Mononuclear cell (primary cell): ENCODE results near the gene TEX9. TPM values are rescaled to one million over a fixed set of nuclear protein-coding genes. Genes with fewer than 3 reads are reported as not detected.
"Not testable (repeated sequence)": the region's sequence is repeated elsewhere in the genome, so short reads cannot be mapped to it uniquely, and the experiment has no call there.

Experiments
- H3K27me3 ChIP-seq: 2 replicates; pipeline ENCODE4 v1.6.0; 2011; ENCODE audit warnings: low read length, control low read depth; ENCODE audit not compliant: insufficient read depth
- H3K4me1 ChIP-seq: 2 replicates; pipeline ENCODE4 v1.5.1; 2011; ENCODE audit warnings: mild to moderate bottlenecking, low read length, control low read depth; ENCODE audit not compliant: insufficient read depth
- H3K4me3 ChIP-seq: 2 replicates; pipeline ENCODE4 v1.5.1; 2011; ENCODE audit warnings: mild to moderate bottlenecking, low read length, moderate library complexity
- H3K9me3 ChIP-seq: 2 replicates; pipeline ENCODE4 v1.5.1; 2011; ENCODE audit warnings: low read depth, mild to moderate bottlenecking, control low read depth, low read length
- total RNA-seq: library from RNA; depleted of rRNA; stranded (reverse); fragments of >200 nt; gene quantifications from one replicate; pipeline ENCODE4 v1.2.3, GENCODE V29; 2012

Gene TEX9
- total RNA-seq = 2.2 TPM

DNA sequence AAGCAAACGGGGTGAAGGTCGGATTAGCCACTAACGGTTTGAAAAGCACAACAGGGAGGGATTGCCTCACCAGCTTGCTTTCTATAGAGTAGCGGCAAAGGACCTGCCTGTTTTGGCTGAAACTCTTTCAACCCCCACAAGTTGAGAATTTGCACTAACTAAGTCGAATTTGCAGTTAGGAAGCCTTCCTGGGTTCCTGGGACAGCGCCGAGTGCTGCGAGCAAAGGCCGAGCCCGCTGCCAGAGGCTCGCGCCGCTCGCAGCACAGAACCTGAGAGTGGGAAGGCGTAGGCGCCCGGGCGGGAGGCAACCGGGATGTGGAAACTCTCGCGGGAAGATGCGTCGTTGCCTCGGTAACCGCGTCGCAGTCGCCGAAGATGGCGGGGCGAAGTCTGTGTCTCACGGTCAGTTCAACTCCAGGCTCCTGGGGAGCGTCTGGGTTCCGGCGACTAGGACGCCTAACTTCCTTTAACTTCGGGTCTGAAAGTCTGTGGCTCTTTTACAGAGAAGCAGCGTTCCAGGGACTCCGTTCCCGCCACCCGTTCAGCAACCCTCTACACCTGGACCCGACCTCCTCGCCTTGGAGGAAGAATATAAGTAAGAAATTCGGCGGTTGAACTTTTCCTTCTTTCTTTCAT lies at the start of gene TEX9:
Gene TEX9, plus strand, starts transcription at position 352 of the 637 bp plus-strand sequence. Its CDS starts 25 bp downstream, at position 377.
- peak within 1 kb of the TSS; percentile 53 for H3K4me3 ChIP-seq
- H3K9me3 ChIP-seq = no peaks in the 10 kb centered on the region
- H3K4me1 ChIP-seq = peaks cover 14% of the 10 kb centered on the region
- H3K27me3 ChIP-seq = peaks cover 11% of the 10 kb centered on the region

DNA sequence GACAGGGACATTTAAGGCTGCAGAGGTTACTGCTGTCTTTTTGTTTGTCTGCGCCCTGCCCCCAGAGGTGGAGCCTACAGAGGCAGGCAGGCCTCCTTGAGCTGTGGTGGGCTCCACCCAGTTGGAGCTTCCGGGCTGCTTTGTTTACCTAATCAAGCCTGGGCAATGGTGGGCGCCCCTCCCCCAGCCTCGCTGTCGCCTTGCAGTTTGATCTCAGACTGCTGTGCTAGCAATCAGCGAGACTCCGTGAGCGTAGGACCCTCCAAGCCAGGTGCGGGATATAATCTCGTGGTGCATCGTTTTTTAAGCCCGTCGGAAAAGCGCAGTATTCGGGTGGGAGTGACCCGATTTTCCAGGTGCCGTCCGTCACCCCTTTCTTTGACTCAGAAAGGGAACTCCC lies 48.7 kb upstream of the TEX9 start:
- not testable (repeated sequence) for H3K27me3 ChIP-seq, H3K4me3 ChIP-seq, H3K4me1 ChIP-seq
- peaks cover 13% of the 10 kb centered on the region for H3K9me3 ChIP-seq

DNA sequence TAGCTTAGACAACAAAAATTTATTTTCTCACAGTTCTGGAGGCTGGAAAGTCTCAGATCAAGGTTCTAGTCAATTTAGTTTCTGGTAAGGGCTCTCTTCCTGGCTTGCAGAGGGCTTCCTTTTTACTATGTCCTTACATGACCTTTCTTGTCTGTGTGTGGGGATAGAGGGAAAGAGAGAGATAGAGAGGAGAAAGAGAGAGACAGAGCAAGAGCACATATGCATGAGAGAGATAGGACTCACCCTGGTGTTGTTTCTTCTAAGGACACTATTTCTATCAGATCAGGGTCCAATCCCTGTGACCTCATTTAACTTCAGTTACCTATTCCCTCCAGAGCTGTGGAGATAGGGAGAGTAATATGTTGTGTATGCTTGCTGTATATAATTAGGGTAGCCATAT lies 44.9 kb upstream of the TEX9 start:
- Histone ChIP-seq H3K4me1 (no peaks in the 10 kb centered on the region), H3K27me3 (no peaks in the 10 kb centered on the region), H3K4me3 (no peak overlapping the region), H3K9me3 (peaks cover 13% of the 10 kb centered on the region)

DNA sequence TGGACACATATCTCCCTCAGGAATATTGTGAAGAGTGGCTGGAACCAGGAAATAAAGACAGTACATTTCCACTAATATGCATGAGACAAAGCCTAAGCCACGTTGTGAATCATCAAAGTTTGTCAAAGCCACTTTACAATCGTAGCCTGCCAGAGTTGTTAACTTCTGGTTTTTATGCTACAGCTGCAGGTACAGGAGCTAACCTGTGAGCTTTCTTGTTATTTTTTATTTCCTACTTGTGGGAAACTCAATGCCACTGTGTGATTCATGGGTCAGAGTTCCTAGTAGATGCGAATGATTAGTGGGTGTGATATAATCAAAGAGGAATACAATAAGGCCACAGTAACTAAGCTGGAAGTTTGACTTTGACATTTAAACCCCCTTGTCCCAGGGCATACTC lies 44.4 kb upstream of the TEX9 start:
- no peaks in the 10 kb centered on the region for H3K4me1 ChIP-seq
- no peak overlapping the region for H3K4me3 ChIP-seq
- no peaks in the 10 kb centered on the region for H3K27me3 ChIP-seq
- peaks cover 13% of the 10 kb centered on the region for H3K9me3 ChIP-seq

DNA sequence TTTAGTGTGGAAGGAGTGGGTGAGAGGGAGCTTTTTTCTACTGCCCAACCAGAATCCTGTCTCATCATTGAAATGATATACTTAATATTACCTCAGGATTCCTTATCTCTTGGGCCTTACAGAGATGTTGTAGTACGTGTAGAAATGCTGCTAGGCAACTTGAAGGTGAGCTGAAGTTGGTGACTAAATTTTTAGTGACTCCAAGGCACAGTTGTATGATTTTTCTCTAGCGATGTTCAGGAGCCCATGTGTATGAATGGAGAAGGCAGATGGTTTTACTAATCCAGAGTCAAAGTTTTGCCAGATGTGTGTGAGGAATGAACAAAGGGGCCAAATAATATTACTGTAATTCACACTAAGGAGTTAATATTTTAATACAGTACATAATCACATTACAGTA lies 42.8 kb upstream of the TEX9 start:
- Histone ChIP-seq H3K9me3 (peaks cover 13% of the 10 kb centered on the region), H3K27me3 (no peaks in the 10 kb centered on the region), H3K4me1 (no peaks in the 10 kb centered on the region), H3K4me3 (no peak overlapping the region)

DNA sequence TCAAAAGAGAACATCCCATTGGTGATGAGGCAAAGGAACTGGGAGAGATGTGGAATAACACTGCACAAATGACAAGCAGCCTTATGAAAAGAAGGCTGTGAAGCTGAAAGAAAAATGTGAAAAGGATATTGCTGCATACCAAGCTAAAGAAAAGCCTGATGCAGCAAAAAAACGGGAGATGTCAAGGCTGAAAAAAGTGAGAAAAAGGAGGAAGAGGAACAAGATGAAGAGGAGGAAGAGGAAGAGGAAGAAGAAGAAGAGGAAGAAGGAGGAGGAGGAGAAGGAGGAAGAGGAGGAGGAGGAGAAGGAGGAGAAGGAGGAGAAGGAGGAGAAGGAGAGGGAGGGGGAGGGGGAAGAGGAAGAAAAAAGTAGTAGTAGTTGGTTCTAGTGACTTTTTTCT lies 41.8 kb upstream of the TEX9 start:
- H3K9me3 ChIP-seq = peaks cover 3% of the 10 kb centered on the region
- no peaks in the 10 kb centered on the region for H3K4me1 ChIP-seq
- no peaks in the 10 kb centered on the region for H3K27me3 ChIP-seq
- no peak overlapping the region for H3K4me3 ChIP-seq

DNA sequence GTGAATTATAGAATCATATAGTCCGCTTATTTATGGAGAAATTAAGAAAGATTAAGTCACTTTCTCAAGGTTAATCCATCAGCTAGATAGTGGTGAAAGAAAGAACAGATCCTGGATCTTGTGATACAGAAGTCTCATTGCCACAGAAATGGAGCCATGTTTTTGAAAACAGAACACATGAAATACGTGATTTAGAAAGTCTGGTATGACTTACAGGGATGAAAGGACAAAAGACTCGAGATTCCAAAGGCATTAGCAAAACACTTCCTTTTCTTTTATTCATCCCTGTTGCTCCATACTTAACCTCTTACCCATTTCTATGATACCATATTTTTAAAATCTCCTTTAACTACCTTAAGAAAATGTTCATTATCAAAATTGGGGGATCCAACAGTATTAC lies 40.0 kb upstream of the TEX9 start:
- Histone ChIP-seq H3K4me3 (no peak overlapping the region), H3K9me3 (no peaks in the 10 kb centered on the region), H3K4me1 (no peaks in the 10 kb centered on the region)

DNA sequence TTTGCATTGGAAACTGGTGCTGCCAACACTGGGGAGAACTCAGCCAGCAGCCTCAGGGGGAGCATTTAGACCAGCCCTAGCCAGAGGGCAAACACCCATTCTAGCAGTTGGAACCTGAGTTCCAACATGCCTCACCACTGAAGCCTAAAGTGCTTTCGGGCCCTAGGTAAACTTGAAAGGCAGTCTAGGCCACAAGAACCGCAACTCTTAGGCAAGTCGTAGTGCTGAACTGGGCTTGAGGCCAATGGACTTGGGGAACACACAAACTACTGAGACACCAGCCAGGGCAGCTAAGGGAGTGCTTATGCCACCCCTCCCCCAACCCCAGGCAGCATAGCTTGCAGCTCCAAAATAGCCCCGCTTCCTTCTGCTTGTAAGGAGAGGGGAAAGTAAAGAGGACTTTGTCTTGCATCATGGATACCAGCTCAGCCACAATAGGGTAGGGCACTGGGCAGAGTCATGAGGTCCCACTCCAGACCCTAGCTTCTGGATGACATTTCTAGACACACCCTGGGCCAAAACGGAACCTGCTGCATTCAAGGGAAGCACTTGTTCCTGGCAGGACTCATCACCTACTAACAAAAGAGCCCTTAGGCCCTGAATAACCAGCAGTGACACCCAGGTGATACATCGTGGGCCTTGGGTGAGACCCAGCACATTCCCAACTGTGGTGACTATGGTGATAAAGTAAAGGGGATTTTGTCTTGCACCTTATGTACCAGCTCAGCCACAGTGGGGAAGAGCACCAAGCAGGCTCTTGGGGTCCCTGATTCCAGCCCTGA lies 37.3 kb upstream of the TEX9 start:
- H3K9me3 ChIP-seq = peaks cover 12% of the 10 kb centered on the region
- H3K27me3 ChIP-seq = no peaks in the 10 kb centered on the region
- H3K4me3 ChIP-seq = no peak overlapping the region
- H3K4me1 ChIP-seq = no peaks in the 10 kb centered on the region

More for the DNA sequence above, 40.0 kb upstream of the TEX9 start:
- H3K27me3 ChIP-seq = no peaks in the 10 kb centered on the region

DNA sequence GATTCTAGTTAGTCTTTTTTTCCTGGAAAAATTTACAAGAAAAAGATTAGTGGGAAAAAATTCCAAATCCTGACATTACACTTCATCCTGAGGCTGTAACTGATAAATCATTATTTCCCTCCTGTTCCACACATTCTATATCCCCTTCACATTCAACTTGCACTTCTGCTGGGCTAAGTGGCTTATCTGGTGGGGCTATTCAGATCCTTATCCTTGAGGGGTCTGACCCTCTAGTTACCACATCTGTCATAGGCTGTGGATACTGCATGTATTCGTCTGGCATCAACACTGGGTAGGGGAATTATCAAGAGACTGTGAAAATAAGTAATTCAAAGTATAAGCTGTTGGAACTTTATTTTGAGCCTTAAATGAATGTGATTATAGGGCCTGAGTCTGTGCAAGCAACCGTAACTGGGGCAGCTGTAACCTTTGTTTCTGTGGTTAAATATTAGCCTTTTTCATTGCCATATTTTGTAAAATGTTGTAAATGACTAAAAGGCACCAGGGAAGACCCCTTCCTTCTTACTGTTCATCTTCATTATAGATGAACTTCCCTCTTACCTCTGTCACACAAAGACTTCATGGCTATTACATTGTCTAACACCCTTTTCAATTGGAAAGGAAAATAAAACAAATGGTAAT lies 28.0 kb upstream of the TEX9 start:
- Histone ChIP-seq H3K4me1 (no peaks in the 10 kb centered on the region), H3K9me3 (peaks cover 13% of the 10 kb centered on the region), H3K4me3 (no peak overlapping the region), H3K27me3 (peaks cover 3% of the 10 kb centered on the region)

DNA sequence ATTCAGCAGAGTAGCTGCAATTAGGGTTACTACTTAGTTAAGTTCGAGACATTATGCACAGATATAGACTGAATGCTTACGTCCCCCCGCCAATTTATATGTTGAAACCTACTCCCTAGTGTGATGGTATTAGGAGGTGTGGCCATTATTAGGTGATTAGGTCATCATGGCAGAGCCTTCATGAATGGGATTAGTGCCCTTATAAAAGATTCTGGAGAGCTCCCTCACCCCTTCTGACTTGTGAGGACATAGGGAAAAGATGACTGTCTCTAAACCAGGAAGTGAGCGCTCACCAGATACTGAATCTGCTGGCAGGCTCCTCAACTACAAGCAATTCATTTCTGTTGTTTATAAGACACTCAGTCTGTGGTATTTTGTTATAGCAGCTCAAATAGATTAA lies 25.6 kb upstream of the TEX9 start:
- H3K27me3 ChIP-seq = peaks cover 3% of the 10 kb centered on the region
- no peak overlapping the region for H3K4me3 ChIP-seq
- H3K4me1 ChIP-seq = no peaks in the 10 kb centered on the region
- H3K9me3 ChIP-seq = no peaks in the 10 kb centered on the region

DNA sequence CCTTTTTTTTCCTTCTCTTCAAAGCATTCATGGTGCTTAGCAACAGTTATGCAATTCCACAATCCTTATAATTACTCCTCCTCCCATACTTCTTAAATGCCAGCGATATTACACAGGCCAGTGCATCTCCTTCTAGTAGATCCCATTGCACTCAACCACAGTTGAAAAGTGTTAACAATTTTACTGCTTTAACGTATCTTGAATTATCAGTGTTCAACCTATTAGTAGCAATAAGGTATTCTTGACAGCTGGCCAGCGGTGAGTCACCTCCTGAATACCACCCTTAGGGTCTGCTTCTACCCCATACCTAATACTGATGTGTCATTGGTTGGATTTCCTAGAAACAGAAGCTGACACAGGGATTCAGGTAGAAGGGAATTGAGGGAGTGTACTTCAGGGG lies 24.0 kb upstream of the TEX9 start:
- Histone ChIP-seq H3K9me3 (no peaks in the 10 kb centered on the region), H3K27me3 (peaks cover 3% of the 10 kb centered on the region), H3K4me3 (no peak overlapping the region), H3K4me1 (no peaks in the 10 kb centered on the region)

DNA sequence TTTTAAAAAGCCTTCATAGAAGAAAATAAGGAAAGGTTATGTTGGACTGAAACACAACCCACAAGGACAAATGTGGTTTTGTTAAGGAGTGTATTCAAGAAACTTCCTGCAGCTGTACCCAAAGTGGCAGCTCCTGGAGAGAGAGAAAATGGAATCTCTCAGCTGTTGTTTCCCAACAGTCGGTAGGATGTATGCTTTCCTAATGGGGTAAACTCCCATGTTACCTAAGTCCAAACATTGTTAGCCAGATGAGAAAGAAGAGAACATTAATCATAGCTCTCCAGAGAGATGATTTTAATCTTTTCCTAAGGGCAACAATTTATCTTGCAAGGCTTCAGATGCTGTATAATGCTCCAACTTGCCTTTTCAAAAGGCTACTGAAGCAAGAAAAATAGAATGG lies 22.6 kb upstream of the TEX9 start:
- peaks cover 3% of the 10 kb centered on the region for H3K27me3 ChIP-seq

DNA sequence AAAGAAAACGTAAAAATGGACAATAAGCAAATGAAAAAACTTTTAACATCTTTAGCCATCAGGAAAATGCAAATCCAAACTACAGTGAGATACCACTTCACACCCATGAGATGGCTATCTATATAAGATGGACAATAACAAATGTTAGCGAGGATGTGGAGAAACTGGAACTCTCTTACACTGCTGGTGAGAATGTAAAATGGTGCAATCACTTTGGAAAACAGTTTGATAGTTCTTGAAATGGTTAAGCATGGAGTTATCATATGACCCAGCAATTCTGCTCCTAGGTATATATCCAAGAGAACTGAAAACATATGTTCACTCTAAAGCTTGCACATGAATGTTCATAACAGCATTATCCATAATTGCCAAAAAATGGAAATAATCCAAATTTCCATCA lies 21.3 kb upstream of the TEX9 start:
- Histone ChIP-seq H3K4me1 (no peaks in the 10 kb centered on the region), H3K27me3 (peaks cover 3% of the 10 kb centered on the region), H3K4me3 (no peak overlapping the region), H3K9me3 (no peaks in the 10 kb centered on the region)

More for the DNA sequence above, 22.6 kb upstream of the TEX9 start:
- H3K9me3 ChIP-seq = no peaks in the 10 kb centered on the region
- no peak overlapping the region for H3K4me3 ChIP-seq
- no peaks in the 10 kb centered on the region for H3K4me1 ChIP-seq

DNA sequence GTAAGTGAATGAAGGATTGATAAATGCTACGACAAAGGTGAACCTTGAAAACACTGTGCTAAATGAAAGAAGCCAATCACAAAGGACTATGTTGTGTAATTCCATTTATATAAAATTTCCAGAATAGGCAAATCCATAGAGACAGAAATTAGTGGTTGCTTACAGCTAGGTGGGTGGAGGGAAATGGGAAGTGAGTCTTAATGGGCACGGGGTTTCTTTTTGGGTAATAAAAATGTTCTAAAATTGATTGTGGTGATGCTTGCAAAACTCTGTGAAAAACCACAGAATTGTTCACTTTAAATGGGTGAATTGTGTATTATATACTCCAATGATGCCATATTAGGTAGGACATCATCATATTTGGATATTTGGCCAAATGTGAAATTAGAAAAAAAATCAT lies 20.9 kb upstream of the TEX9 start:
- H3K4me1 ChIP-seq = no peaks in the 10 kb centered on the region
- H3K4me3 ChIP-seq = no peak overlapping the region
- H3K27me3 ChIP-seq = peaks cover 3% of the 10 kb centered on the region
- H3K9me3 ChIP-seq = no peaks in the 10 kb centered on the region

DNA sequence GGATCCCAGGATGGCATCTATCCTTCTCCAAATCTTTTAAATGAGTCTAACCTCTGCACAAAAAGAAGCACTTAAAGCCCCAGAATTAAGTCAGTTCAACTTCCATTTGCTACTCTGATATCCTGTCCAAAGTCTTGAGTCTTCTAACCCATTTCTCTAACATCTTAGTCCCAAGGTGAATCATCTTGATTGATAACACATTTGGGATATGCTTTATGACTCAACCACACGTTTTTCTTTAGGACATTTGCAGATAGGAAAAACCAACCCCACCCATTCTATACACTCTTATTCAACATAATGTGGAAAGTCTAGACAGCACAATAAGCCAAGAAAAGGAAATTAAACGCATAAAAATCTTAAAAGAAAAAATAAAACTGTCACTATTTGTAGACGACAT lies 18.8 kb upstream of the TEX9 start:
- Histone ChIP-seq H3K4me1 (no peaks in the 10 kb centered on the region), H3K4me3 (no peak overlapping the region), H3K9me3 (no peaks in the 10 kb centered on the region), H3K27me3 (no peaks in the 10 kb centered on the region)
